Activated T-helper 2 cell treated with anti-CD3 and anti-CD28 coated beads, Interferon-gamma antibody, Interleukin-2, Interleukin-4, amounts not matched to agents 10 μg/mL and 5 μg/mL and 100 μg/mL, durations not matched to agents 14 hours and 24 hours and 36 hours (primary cell): Measurements from ENCODE around the gene RHOU. TPM values are rescaled to one million over a fixed set of nuclear protein-coding genes. Genes with fewer than 3 reads are reported as not detected.
"Not testable (repeated sequence)": the region's sequence is repeated elsewhere in the genome, so short reads cannot be mapped to it uniquely, and the experiment has no call there.

Experiments used
- DNase-seq: peaks from one replicate; pipeline ENCODE4 v3.0.0; 2021; ENCODE audit warnings: low spot score
- H3K27ac Mint-ChIP-seq: one replicate; pipeline ENCODE4 v1.8.0; 2021; ENCODE audit warnings: mixed read lengths
- H3K27me3 Mint-ChIP-seq: one replicate; pipeline ENCODE4 v1.8.0; 2021; ENCODE audit warnings: low read depth, mixed read lengths
- H3K36me3 Mint-ChIP-seq: one replicate; pipeline ENCODE4 v1.8.0; 2021; ENCODE audit warnings: low read depth, mixed read lengths
- H3K4me1 Mint-ChIP-seq: one replicate; pipeline ENCODE4 v1.8.0; 2021; ENCODE audit warnings: low read depth, mixed read lengths
- H3K4me3 Mint-ChIP-seq: one replicate; pipeline ENCODE4 v1.8.0; 2021; ENCODE audit warnings: low read depth, mild to moderate bottlenecking, moderate library complexity, mixed read lengths
- H3K9me3 Mint-ChIP-seq: one replicate; pipeline ENCODE4 v1.8.0; 2021; ENCODE audit warnings: mixed read lengths
- intact Hi-C: fragments of 100-400 bp; cut with micrococcal nuclease; formaldehyde crosslinking; loops from one replicate; pipeline ENCODE4 v1.15.1; 2023
- total RNA-seq: library from RNA; stranded (reverse); gene quantifications from 2 replicates; pipeline ENCODE4 v1.2.3, GENCODE V29; 2022

The RHOU gene
- total RNA-seq, 1 donor from 2014 or later, result 0.18 TPM

DNA sequence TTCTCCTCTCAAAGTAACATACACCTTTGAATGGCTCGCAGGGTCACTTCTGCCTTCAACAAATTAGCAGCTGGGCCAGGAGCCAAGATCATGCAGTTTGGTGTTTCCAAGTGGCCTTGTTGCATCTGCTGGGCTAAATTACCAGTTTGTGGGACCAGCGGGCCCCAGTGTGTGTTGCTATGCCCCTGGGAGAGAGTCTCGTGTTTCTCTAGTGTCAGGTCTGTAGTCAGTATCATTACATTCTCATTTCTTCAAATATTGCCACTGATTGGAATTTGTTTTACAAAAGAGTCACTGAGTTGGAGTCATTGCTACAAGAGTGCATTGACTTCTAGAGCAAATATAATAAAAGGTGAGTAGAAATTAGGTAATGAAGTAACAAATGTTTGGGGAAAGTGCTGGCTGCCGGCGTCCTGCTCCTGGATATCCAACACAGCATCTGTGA lies 35.5 kb downstream of the RHOU start:
- H3K27ac Mint-ChIP-seq, result no peak overlapping the region
- intact Hi-C loops, result no loop called here
- DNase-seq, result no peak
- H3K9me3 Mint-ChIP-seq, result no peaks in the 10 kb centered on the region
- H3K36me3 Mint-ChIP-seq, result no peaks in the 10 kb centered on the region
- peaks cover 27% of the 10 kb centered on the region for H3K27me3 Mint-ChIP-seq
- peaks cover 4% of the 10 kb centered on the region for H3K4me1 Mint-ChIP-seq
- H3K4me3 Mint-ChIP-seq, result no peak overlapping the region

GRCh38 chr1:228772516-228773212 lies 37.4 kb downstream of the RHOU start:
- H3K4me3 Mint-ChIP-seq, result no peak overlapping the region
- no peak overlapping the region for H3K27ac Mint-ChIP-seq
- peaks cover 22% of the 10 kb centered on the region for H3K27me3 Mint-ChIP-seq
- H3K36me3 Mint-ChIP-seq, result no peaks in the 10 kb centered on the region
- peaks cover 4% of the 10 kb centered on the region for H3K4me1 Mint-ChIP-seq
- intact Hi-C loops, result no loop called here
- no peaks in the 10 kb centered on the region for H3K9me3 Mint-ChIP-seq
- DNase-seq, result no peak

DNA sequence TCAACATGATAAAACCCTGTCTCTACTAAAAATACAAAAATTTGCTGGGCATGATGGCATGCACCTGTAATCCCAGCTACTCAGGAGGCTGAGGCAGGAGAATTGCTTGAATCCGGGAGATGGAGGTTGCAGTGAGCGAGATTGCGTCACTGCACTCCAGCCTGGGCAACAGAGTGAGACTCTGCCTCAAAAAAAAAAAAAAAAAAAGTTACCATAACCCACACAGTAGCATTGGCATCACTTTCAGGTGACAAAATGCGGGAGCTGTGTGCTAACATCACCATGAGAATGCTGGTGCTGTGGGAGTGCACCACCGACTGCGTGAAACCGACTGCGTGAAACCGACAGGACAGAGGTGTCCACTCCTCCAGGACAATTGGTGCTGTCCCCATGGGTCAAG lies 40.7 kb downstream of the RHOU start:
- H3K4me3 Mint-ChIP-seq, H3K9me3 Mint-ChIP-seq, intact Hi-C loops, H3K27me3 Mint-ChIP-seq, H3K4me1 Mint-ChIP-seq, H3K36me3 Mint-ChIP-seq, H3K27ac Mint-ChIP-seq, DNase-seq: not testable (repeated sequence)

- Mint-ChIP-seq H3K36me3 (no peaks in the 10 kb centered on the region), H3K27me3 (peaks cover 10% of the 10 kb centered on the region), H3K4me3 (no peak overlapping the region), H3K9me3 (no peaks in the 10 kb centered on the region), H3K27ac (no peak overlapping the region), H3K4me1 (no peaks in the 10 kb centered on the region)
- intact Hi-C loops, result no loop called here
- no peak for DNase-seq
Observed at GRCh38 chr1:228776449-228776848, 41.2 kb downstream of the RHOU start.

- H3K4me1 Mint-ChIP-seq, result no peaks in the 10 kb centered on the region
- intact Hi-C loops, result no loop called here
Observed at GRCh38 chr1:228777236-228777635, 42.0 kb downstream of the RHOU start.

DNA sequence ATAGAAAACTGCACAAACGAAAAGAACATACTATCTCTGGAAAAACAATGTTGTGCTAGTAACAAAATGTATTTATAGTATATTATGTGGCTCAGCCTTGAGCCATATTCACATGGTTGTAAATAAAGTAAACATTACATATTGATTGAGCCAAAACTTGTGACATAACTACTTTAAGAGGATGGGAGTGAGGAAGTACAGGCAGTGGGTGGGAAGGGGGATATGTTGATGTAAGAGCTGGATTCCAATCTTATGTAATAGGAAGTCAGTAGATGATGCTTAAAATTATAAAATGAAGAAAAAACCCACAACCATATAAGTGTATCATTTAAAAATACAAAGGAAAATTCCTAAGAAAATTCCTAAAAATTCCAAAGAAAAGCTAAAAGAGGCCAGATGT lies 42.7 kb downstream of the RHOU start:
- no peak for DNase-seq
- H3K27ac Mint-ChIP-seq, result no peak overlapping the region
- H3K36me3 Mint-ChIP-seq, result no peaks in the 10 kb centered on the region
- no peaks in the 10 kb centered on the region for H3K4me1 Mint-ChIP-seq
- H3K27me3 Mint-ChIP-seq, result peaks cover 8% of the 10 kb centered on the region
- H3K4me3 Mint-ChIP-seq, result no peak overlapping the region
- H3K9me3 Mint-ChIP-seq, result no peaks in the 10 kb centered on the region
- intact Hi-C loops, result no loop called here

More at GRCh38 chr1:228777236-228777635, 42.0 kb downstream of the RHOU start:
- H3K4me3 Mint-ChIP-seq, result no peak overlapping the region
- no peak for DNase-seq
- H3K27me3 Mint-ChIP-seq, result peaks cover 8% of the 10 kb centered on the region
- H3K36me3 Mint-ChIP-seq, result no peaks in the 10 kb centered on the region
- no peak overlapping the region for H3K27ac Mint-ChIP-seq
- H3K9me3 Mint-ChIP-seq, result no peaks in the 10 kb centered on the region

DNA sequence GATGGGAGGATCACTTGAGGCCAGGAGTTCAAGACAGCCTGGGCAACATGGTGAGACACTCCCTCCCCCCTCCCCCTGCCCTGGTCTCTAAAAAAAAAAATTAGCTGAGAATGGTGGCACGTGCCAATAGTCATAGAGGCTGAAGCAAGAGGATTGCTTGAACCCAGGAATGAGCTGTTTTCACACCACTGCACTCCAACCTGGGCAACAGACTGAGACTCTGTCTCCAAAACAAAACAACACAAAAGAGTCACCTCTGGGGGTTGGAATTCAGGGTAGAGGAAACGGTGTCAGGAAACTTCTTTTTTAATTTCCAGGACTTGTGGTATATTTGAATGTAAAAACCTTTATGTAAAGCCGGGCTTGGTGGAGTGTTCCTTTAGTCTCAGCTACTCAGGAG lies 43.2 kb downstream of the RHOU start:
- no peak for DNase-seq
- H3K4me3 Mint-ChIP-seq, result no peak overlapping the region
- no peaks in the 10 kb centered on the region for H3K36me3 Mint-ChIP-seq
- H3K27ac Mint-ChIP-seq, result no peak overlapping the region
- no peaks in the 10 kb centered on the region for H3K9me3 Mint-ChIP-seq
- H3K4me1 Mint-ChIP-seq, result no peaks in the 10 kb centered on the region
- H3K27me3 Mint-ChIP-seq, result peaks cover 8% of the 10 kb centered on the region
- intact Hi-C loops, result no loop called here

- H3K9me3 Mint-ChIP-seq, result no peaks in the 10 kb centered on the region
- DNase-seq, result no peak
- H3K27me3 Mint-ChIP-seq, result peaks cover 8% of the 10 kb centered on the region
- H3K36me3 Mint-ChIP-seq, result no peaks in the 10 kb centered on the region
- no peaks in the 10 kb centered on the region for H3K4me1 Mint-ChIP-seq
- intact Hi-C loops, result no loop called here
- H3K27ac Mint-ChIP-seq, result no peak overlapping the region
- no peak overlapping the region for H3K4me3 Mint-ChIP-seq
Observed at GRCh38 chr1:228778961-228779360, 43.7 kb downstream of the RHOU start.

DNA sequence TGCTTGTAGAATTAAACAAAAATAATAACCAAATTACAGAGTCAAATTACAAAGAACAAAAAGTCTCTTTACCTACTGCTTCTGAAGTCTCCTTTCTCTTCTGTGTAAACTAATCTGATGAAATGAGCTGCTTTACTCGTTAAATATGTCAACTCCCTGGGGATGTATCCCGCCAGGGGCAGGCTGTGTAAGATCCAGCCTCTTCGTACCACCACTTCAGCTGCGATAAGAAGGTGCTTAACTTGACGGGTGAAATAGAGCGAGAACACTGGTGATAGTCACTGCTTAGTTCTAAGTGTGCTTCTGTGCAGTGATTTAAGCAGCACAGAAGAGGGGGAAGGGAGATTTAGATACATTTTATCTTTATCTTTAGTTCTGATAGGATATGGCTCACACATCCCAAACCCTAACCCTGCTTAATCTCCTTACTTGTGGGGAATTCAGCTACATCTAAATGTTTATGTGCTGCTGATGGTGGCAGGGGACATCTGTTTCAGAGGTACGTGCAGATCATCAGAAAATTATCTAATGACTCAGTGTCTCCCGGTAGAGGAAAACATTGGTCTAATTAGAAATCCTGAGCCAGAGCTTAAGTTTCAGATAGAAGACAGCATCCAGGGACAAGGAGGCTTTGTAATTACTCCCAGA lies 46.0 kb downstream of the RHOU start:
- Mint-ChIP-seq H3K36me3 (no peaks in the 10 kb centered on the region), H3K9me3 (no peaks in the 10 kb centered on the region), H3K27ac (no peak overlapping the region), H3K4me1 (no peaks in the 10 kb centered on the region), H3K4me3 (no peak overlapping the region), H3K27me3 (peaks cover 11% of the 10 kb centered on the region)
- DNase-seq, result no peak
- intact Hi-C loops, result no loop called here

DNA sequence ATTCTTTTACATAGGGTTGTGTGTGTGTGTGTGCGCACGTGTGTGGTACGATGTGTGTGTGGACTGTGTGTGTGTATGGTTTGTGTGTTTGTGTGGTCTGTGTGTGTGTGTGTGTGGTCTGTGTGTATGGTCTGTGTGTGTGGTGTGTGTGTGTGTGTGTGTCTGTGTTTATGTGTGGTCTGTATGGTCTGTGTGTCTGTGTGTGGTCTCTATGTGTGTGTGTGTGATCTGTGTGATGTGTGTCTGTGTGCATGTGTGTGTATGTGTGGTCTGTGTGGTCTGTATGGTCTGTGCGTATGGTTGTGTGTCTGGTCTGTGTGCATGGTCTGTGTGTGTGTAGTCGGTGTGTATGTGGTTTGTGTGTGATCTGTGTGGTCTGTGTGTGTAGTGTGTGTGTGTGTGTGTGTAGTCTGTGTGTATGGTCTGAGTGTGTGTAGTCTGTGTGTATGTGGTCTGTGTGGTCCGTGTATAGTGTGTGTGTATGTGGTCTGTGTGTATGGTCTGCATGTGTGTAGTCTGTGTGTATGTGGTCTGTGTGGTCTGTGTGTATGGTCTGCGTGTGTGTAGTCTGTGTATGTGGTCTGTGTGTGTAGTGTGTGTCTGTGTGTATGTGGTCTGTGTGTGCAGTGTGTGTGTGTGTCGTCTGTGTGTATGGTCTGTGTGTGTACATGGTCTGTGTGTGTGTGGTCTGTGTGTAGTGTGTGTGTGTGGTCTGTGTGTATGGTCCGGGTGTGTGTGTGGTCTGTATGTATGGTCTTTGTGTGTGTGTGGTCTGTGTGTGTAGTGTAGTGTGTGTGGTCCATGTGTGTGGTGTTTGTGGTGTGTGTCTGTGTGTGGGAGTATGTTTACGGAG lies 46.8 kb downstream of the RHOU start:
- Mint-ChIP-seq H3K4me1 (no peaks in the 10 kb centered on the region), H3K9me3 (no peaks in the 10 kb centered on the region), H3K27me3 (peaks cover 11% of the 10 kb centered on the region), H3K36me3 (no peaks in the 10 kb centered on the region), H3K4me3 (no peak overlapping the region), H3K27ac (no peak overlapping the region)
- no peak for DNase-seq
- intact Hi-C loops, result no loop called here

GRCh38 chr1:228782662-228783417 lies 47.6 kb downstream of the RHOU start:
- peaks cover 12% of the 10 kb centered on the region for H3K27me3 Mint-ChIP-seq
- no peak overlapping the region for H3K4me3 Mint-ChIP-seq
- no peak for DNase-seq
- H3K4me1 Mint-ChIP-seq, result no peaks in the 10 kb centered on the region
- intact Hi-C loops, result no loop called here
- no peak overlapping the region for H3K27ac Mint-ChIP-seq
- no peaks in the 10 kb centered on the region for H3K9me3 Mint-ChIP-seq
- no peaks in the 10 kb centered on the region for H3K36me3 Mint-ChIP-seq

DNA sequence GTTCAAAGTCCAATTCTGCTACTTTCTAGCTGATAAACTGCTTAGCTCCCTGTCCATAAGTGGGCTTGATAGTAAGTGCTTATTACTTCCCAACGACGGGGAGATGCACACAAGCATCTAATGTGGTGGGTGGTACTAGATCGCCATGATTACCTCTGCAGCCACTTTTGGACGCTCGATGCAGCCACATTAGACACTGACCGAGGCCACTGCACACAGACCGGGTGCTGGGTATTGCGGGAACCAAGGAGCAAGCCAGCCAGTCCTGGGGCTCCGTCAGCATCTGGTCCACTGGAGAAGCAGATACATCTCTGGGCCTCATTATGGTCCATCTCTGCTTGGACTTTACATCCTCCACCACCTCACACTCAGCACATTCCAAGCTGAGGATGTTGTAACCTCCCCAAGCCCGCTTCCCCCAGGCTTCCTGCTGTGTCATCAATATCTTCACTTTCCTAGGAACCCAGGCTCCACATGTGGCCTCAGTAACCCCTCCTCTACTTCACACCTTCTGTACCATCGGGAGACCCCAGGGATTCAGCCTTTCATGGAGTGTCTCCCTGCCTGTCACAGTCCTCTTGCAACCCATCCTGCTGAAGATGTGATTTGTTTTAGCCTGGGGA lies 48.2 kb downstream of the RHOU start:
- H3K4me3 Mint-ChIP-seq, result no peak overlapping the region

More for the DNA sequence above, 48.2 kb downstream of the RHOU start:
- no peaks in the 10 kb centered on the region for H3K9me3 Mint-ChIP-seq
- no peaks in the 10 kb centered on the region for H3K4me1 Mint-ChIP-seq
- intact Hi-C loops, result no loop called here
- no peaks in the 10 kb centered on the region for H3K36me3 Mint-ChIP-seq
- no peak for DNase-seq
- H3K27me3 Mint-ChIP-seq, result peaks cover 19% of the 10 kb centered on the region
- H3K27ac Mint-ChIP-seq, result no peak overlapping the region
